Fibroblast of upper back skin (primary cell): Measurements from ENCODE around the gene PDE1C.

Experiments used
- DNase-seq: peaks from one replicate; pipeline ENCODE4 v3.0.0-alpha.2; 2013

Gene PDE1C

DNA sequence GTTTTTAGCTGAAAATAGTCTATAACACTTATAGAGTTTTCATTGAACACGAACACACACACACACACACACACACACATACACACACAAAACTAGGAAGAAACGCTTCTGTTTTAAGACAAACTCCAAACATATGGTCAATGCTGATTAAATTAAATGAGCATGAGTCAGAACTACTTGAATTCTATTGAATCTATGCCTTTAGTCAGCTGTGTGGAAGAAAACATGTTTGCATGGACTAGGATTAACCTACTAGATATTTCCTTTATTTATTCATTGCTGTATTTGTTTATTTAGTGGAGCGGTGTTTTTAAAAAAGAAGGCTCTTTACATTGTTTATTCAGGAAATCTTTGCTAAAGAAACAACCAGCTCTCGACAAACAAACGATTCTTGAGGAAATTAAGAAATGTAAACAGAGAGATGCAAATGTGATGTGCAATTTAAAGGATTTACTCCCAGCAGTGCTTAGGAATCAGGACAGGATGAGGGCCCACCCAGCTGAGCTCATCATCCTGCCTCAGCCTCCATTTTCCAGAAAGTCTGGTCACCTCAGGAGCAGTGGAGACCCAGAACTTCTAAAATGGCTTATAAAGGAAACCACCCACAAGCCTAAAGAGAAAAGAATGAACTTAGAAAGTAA is 83.2 kb downstream of the PDE1C start:
- DNase-seq: peak; percentile 48

DNA sequence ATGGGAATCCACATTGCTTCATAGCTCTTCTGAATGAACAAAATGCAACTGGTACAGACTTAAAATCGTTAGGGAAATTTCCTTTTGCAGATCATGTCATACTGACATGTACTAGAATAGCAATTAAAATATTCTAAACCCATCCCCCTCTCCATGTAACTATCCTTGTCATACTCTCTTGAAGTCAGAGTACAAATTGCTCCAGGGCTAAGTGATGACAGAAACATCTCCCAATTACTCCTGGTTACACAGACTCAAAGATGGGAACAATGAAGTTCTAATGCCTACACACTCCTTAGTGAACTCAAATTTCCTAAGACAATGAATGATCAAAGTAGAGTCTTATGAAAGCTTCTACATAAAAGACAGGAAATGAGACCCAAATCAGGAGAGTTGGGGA is 87.2 kb downstream of the PDE1C start:
- no peak for DNase-seq

DNA sequence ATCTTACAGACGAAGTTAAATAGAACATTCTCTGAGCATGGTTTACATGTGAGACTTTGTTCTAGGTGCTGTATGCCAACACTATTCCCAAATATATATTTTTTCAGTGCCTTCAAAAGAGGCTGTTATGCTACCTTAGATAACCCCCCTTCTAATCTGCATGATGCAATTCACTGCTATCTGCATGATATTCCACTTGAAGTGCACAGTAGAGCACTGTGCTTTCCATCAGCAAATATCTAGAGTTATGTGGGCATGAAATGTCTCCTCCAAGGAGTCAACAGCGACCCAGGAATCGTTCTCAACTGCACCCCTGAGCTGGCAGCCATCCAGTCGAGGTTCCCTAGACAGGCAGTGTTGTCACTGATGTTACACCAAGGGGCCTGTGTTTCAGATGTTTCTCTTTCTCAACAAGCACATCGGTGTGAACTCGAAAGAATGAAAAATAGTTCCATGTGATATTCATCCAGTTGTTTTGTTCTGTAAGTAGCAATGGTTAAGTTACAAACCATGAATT is 88.3 kb downstream of the PDE1C start:
- DNase-seq: no peak

DNA sequence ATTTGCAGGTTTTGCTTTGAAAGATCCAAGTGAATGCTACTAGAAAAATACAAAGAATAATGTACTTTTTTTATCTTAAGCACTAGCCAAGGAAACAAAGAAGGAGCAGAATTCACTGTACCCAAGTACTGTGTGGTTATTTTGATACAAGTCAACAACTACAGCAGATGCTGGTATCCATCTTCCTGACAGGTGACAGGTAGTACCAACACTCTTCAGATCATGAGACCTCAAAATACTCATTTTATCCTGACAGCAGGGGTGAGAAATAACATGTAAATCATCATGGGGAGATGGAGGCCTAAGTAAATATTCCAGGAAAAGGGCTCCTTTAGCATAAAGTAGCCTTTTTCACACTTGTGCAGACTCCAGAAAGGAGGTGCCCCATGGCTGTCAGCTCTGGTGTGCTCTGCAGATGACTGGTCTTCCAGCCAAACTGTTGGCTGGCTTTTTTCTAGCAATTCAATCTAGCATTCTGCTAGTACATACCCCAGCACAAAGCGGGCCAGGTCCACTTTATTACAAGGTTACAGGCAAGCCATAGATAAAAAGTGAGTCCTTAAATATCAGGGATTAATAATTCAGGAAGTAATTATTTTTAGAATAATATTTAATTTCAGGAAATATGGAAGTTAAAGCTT is 90.4 kb downstream of the PDE1C start:
- DNase-seq: no peak

DNA sequence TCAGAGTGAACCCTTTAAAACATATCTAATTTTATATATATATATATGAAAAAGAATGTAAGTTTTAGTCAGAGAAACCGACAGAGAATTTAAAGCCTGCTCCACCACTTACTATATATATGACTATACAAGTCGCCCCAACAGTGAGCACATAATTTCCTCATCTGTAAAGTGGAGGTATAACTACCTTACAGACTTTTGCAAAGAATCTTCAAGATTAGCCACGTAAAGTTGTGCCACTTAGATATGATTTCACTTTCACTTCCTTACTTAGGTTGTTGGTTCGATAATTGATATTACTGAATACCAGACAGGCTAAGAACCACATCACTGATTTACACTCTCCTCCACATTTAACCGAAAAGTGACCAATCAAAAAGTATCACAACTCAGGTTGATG is 94.7 kb downstream of the PDE1C start:
- DNase-seq: no peak

DNA sequence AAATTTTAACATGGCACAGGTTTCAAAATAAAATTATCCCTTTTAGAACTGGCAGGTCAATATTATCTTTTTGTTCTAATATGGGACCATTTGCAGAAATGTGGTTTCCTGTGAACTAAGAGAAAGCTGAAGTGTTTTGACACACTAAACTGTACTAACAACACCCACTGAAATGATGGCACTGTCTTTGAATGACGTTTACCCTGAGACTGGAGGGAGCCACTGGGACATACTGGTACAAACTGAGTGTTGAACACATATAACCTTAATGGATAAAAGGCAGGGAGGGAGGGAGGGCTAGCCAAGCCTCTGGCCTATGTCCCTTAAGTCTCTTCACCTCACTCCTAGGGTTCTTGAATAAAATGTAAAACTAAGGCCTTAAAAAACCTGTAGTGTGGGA is 95.9 kb downstream of the PDE1C start:
- DNase-seq: no peak

DNA sequence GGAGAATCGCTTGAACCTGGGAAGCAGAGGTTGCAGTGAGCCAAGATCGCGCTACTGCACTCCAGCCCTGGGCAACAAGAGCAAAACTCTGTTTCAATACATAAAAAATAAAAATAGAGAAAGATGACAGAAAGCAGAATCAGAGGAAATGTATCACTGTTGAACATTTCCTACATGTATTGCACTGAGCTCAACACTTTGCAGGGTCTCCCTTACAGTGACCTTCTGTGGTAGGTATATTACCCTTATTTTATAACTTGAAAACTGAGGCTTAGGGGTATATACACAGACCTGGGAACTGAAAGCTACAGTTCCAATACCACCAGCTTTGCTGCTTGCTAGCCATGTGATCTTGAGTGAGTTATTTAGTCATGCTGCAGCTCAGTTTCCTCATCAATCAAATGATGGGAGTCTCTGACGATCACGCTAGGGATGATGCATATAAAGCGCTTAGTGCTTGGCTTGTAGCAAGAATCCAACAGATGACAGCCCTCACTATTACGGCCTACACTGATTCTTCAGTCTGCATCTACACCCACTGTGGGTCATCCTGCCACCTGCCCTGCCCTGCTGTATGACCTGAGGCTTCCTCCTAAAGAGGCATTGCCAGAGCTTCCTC is 99.0 kb downstream of the PDE1C start:
- no peak for DNase-seq

DNA sequence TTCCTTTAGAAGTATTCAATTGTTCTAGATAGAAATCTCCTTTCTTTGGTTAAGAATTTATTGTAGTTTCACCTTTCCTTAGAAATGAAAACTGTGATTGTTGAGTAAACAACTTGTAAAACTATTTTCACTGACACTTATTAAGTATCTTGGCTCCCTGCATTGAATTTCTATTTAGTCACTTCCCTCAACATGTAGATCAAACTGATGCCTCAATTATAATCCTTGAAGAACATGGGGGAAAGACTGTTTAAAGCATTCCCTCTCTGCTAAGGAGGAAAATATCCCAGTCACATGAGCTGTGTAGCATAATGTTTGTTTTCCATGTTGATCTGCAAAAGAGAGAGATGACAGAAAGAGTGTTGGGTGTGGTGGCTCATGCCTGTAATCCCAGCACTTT is 99.7 kb downstream of the PDE1C start:
- DNase-seq: no peak

DNA sequence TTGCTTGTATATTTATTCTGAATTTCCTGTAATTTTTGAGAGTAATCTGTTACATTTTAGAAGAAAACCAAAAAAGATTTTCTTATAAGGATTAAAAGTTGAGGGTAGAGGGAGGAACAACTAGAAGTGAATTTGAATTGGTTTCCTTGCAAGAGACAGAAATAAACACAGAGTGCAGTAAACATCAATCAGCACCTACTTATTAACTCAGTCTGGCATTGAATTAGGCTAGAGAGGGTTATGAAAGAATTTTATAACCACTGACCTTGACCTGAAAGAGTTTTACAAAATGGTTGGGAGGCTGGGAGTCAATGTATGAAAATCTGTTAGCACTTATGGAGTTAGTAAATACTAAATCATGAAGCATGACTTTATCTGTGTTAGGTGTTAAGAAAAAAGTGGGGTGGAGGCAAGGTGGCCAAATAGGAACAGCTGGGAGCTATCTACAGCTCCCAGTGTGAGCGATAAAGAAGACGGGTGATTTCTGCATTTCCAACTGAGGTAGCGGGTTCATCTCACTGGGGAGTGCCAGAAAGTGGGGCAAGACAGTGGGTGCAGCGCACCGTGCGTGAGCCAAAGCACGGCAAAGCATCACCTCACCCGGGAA is 106.5 kb downstream of the PDE1C start:
- no peak for DNase-seq

DNA sequence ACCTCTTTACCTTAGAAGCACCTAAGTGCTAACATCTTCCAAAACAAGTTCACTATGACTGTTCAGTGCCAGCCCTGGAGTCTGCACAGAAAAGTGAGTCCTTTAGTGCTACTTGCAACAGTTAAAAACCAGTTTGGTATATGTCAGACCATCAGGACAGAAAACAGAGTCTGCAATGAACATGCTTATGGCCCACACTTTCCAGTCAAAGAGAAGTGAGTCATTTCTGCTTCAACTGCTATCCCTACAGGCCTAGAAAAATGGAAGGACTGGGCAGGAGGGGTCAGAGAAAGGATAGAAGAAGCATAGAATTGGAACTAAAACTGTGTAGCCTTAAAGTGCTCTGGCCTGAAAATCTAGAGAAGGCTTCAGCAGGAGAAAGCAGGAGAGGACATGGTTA is 108.0 kb downstream of the PDE1C start:
- DNase-seq: no peak

DNA sequence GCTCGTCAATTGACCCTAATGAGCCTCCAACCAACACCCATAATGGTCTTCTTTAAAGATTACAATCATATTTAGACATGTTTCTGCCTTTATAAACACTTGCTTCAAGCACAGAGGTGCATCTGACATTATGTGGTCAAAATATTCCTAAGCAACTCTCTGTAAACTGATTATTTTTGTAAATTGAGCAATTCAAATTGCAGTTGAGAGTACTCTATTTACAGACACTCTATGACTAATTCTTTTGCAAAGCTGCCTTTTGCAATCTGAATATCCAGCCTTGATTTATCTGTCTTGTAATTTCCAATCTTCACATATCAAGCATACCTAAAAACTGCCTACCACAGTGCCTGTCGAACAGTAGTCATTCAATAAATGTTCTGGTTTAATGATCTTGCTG is 112.0 kb downstream of the PDE1C start:
- DNase-seq: no peak

DNA sequence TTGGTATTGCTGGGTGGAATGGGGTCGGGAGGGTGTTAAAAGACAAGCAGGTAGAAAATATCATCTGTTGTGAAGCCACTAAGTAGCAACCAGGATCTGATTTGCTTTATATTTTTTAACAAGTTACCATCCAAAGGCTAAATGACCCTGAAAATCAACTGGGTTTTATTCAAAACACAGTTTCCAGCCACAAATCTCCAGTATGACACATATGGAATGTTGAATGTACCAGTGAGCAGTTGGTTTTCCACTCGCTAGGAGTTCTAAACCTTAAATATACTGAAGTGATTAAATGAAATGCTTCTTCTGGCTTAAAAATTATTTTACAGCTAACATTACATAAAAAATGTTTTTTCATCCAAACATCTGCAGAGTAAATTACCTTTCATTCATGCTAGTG is 112.5 kb downstream of the PDE1C start:
- no peak for DNase-seq

DNA sequence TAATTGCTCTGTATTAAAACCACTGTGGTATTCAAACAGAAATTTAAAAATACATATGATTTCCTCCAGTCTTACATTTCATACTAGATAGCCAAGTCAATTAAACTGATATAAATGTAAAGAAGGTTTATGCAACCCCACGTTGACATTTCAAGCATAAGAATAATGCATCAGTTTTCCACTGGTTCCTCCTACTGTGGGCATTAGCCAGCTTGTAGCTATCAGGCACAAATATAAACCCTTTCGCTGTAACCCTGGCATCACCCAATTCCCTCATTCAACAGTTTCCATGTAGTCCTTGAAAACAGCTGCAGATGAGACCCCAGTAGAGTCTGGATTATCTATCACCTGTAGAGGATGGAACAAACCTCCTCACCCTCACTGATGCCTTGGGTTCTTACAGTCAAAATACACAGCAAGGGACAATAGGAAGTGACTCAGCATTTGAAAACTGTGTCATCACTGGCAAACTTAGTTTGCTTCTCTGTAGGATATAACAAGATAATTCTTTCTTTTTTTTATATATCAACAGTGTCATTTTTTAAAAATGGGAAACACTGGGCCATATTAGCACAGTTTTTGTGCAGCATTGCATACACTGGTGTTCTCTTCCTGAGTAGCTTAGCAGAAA is 113.0 kb downstream of the PDE1C start:
- peak; percentile 22 for DNase-seq

DNA sequence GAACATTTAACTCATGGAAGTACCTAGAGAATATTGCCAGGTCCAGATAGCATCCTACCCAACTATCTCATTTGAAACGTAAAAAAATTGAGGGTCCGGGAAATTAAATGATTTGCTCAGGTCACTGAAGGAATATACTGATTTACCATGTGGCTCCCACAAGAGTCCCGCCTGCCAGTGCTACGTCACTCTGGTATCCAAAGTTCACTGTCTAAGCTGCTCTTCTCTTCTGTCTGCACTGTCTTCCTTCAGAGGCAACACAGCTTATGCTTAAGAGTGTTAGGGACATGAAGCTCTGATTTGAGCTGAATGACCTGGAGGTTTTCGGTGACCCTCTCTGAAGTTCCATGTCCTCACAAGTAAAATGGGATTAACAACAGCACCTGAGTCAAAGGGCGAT is 114.6 kb downstream of the PDE1C start:
- no peak for DNase-seq

DNA sequence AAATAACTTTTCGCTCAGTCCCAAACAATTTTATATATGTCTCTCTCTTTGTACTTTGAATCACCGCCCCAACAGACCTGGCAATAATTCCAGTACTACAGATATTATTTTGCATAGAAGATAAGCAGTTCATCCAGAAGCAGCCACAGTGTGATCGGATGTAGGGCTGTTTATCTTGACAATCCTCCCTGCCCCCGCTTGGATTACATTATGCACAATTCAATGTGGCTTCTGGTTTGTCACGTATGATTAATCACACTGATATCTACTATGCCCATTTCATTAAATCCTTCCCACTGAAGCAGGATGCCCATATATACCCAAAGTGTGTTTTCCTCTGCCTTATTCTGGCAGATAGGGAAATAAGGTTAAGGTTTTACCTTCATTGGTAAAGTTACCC is 115.2 kb downstream of the PDE1C start:
- DNase-seq: no peak

DNA sequence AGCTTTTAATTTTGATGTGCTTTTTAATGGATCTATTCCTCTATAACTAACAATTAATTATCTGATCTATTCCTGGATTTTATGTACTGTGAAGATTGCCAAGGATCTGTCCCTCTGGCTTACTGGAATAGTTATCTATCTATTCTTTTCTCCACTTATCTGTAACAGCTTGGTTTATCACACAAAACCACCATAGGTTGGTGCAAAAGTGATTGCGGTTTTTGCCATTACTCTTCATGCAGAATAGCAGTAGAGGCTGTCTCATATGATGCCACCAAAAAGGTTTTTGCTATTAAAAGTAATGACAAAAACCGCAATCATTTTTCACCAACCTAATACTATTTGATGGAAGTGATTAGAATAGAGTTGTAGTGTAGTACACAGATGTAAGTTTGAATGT is 115.7 kb downstream of the PDE1C start:
- DNase-seq: no peak

DNA sequence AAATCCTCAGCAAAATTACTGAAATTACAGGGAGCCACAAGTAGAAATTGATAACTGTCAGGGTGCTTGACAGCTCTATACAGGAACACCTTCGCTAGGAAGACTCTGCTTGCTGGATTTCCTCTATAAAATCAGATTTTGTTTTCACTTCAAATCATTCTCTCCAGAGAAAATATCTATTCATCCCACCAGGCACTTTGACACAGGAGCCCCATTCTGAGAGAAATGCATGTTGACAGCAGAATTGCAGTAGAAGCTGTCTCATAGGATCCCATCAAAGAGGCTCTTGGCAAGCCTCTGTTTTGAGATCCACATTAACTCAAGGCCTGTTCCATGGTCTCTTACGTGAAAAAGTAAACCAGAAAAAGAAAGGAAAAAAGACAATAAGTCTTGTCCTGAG is 116.8 kb downstream of the PDE1C start:
- no peak for DNase-seq

DNA sequence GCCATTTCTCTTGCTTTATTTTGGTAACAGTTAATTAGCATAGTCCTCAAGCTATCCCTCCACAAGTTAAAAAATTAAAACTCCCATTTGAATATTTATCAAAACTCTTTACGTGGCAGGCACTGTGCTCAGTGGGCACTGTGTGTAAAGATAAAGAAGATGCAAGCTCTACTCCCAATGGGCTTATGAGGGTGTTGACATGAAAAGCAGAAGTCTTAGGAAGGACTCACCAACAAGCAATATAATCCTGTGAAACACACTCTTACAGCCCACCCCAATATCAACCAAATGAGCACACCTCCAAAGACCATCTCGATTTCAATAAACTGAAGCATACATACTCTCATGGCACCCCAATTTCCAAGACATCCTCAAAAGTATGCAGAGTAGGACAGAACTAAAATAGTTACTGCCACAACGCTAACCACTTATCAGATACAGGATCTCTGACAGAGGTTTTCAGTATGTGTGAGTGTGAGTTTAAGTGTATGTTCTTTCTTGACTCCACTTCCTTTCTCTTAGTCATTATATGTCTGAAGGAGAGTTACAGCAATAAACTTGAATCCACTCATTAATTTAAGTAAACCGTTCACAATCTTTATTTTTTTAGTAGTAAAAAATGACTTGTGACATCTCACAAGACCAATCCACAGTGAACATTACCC is 120.0 kb downstream of the PDE1C start:
- DNase-seq: peak; percentile 35

DNA sequence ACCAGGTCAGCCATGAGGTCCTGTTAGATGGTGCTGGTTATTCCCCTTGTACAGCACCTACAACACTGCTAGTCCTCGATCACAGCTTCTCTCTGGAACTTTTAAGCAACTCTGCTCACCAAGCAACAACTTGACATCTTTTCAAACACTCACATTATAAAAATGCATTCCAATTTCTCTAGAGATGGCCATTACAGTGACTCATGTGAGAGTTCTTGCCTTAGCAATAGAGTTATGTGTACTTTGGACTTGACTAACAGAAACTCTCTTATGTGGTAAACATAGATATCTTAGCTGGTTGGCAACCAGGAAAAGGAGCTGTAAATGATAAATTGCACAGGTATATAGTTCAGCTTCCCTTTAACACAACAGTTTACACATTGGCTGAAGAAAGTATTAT is 122.2 kb downstream of the PDE1C start:
- peak; percentile 88 for DNase-seq

DNA sequence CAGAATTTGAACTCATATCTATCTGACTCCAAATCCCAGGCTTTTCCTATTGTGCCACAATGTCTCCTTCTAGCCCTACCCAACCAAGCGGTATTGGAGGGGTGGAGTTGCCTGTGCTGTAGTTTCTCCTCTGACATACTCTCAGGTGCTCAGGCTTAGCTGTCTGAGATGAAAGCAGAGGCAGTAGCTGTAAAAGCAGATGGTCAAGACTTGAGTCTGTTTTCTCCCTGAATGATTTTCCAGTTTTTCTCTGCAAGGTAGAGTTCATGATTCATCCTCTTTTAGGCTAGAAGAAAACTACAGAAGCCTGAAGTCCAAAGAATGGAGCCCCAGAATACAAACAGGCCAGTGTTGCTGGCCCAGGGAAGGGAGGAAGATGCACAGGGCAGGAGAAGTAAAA is 130.0 kb downstream of the PDE1C start:
- DNase-seq: no peak

DNA sequence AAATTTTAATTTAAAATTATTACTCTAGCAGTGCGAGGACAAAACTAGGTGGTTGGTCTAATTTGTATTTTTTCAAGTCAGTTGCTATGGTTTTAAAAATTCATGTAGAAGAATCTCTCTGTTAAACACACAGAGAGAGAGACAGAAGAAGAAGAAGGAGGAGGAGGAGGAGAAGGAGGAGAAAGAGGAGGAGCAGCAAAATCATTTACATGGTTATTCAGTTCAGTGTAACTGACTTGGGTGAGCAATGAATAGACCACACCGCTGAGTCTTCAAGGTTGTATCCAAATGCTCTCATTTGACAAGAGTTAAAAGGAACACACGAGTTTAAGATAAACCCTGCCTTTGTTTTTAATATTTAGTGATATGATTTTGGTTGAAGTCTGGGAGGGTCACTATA is 131.1 kb downstream of the PDE1C start:
- no peak for DNase-seq

DNA sequence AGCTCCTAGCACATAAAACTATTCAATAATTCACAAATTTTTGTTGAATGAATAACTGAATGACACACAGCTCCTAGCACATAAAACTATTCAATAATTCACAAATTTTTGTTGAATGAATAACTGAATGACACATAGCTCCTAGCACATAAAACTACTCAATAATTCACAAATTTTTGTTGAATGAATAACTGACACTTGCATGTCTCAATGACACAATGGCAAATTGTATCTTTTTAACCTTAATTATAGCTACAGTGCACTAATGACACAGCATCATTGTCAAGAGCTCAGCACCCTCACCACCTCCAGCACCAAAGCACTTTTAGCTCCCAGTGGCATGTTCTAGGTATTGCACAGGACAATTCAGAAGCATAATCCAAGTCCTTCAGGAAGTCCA is 131.6 kb downstream of the PDE1C start:
- DNase-seq: peak; percentile 39

DNA sequence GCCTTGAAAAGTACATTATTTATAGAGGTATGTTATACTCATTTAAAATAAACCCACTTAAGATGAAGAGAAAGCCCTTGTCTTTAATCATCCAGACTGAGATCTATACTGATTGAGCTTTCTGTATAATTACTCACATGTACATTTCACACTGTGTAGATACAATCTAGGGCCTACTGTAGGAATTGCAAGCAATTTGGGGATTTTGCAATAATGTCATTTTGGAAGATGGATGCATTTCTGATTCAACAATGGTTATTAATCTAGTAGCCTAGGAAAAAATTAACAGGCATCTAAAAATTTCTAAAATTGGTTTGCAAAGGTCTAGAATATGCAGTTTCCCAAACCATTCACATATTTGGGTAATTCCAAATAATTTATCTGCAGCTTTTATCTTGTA is 132.2 kb downstream of the PDE1C start:
- DNase-seq: no peak
